Measurements from ENCODE around the gene SLC38A10. TPM values are rescaled to one million over a fixed set of nuclear protein-coding genes. Genes with fewer than 3 reads are reported as not detected.
A peak's percentile ranks its signal among the peaks of the same experiment; 100 is the strongest.

Gene SLC38A10
- total and polyA plus RNA-seq, 2 of the 13 experiments (the other 11 are each of a cell fraction or from before 2014, with no cell fraction given) = 23.4 to 55.8 TPM

DNA sequence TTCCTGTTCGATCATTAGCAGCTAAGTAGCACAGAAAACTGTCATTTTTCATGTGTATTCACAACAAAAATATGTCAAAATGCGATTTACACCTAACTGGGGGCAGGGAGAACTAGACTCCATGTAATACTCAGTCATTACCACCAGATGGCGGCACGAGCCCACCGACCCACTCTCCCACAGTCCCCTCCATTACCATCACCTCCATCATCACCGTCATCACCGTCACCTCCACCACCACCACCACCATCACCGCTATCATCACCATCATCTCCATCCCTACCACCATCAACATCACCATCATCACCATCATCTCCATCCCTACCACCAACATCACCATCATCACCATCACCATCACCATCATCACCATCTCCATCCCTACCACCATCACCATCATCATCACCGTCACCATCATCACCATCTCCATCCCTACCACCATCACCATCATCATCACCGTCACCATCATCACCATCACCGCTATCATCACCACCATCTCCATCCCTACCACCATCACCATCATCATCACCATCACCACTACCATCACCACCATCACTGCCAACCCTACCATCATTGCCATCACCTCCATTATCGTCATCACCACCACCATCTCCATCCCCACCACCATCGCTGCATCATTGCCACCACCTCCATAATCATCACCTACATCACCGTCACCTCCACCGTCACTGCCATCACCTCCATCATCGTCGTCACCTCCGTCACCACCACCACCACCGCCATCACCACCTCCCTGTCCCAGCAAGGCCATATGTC is 41.6 kb downstream of the SLC38A10 start (continued):
- TF ChIP-seq, protein P1, sequence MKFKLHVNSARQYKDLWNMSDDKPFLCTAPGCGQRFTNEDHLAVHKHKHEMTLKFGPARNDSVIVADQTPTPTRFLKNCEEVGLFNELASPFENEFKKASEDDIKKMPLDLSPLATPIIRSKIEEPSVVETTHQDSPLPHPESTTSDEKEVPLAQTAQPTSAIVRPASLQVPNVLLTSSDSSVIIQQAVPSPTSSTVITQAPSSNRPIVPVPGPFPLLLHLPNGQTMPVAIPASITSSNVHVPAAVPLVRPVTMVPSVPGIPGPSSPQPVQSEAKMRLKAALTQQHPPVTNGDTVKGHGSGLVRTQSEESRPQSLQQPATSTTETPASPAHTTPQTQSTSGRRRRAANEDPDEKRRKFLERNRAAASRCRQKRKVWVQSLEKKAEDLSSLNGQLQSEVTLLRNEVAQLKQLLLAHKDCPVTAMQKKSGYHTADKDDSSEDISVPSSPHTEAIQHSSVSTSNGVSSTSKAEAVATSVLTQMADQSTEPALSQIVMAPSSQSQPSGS (CRISPR knock-in tag; IDR thresholded peaks at IDR 0.05) = no peak
- TF ChIP-seq NBN (conservative IDR thresholded peaks at IDR 0.05) = 0 out of 2 replicates have a peak, but pooled peaks have one; percentile 42
- TF ChIP-seq, protein P2, sequence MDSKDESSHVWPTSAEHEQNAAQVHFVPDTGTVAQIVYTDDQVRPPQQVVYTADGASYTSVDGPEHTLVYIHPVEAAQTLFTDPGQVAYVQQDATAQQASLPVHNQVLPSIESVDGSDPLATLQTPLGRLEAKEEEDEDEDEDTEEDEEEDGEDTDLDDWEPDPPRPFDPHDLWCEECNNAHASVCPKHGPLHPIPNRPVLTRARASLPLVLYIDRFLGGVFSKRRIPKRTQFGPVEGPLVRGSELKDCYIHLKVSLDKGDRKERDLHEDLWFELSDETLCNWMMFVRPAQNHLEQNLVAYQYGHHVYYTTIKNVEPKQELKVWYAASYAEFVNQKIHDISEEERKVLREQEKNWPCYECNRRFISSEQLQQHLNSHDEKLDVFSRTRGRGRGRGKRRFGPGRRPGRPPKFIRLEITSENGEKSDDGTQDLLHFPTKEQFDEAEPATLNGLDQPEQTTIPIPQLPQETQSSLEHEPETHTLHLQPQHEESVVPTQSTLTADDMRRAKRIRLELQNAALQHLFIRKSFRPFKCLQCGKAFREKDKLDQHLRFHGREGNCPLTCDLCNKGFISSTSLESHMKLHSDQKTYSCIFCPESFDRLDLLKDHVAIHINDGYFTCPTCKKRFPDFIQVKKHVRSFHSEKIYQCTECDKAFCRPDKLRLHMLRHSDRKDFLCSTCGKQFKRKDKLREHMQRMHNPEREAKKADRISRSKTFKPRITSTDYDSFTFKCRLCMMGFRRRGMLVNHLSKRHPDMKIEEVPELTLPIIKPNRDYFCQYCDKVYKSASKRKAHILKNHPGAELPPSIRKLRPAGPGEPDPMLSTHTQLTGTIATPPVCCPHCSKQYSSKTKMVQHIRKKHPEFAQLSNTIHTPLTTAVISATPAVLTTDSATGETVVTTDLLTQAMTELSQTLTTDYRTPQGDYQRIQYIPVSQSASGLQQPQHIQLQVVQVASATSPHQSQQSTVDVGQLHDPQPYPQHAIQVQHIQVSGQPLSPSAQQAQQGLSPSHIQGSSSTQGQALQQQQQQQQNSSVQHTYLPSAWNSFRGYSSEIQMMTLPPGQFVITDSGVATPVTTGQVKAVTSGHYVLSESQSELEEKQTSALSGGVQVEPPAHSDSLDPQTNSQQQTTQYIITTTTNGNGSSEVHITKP (CRISPR knock-in tag; IDR thresholded peaks at IDR 0.05; ENCODE audit: low read depth) = no peak
- TF ChIP-seq LCORL (IDR thresholded peaks at IDR 0.05) = peak; percentile 24; the same call in 1 of the 2 replicates
- TF ChIP-seq LCORL (CRISPR knock-in tag; IDR thresholded peaks at IDR 0.05) = no peak
- TF ChIP-seq SP2 (CRISPR knock-in tag; IDR thresholded peaks at IDR 0.05) = peak; percentile 51; the same call in 1 of the 2 replicates
- TF ChIP-seq, protein P3, sequence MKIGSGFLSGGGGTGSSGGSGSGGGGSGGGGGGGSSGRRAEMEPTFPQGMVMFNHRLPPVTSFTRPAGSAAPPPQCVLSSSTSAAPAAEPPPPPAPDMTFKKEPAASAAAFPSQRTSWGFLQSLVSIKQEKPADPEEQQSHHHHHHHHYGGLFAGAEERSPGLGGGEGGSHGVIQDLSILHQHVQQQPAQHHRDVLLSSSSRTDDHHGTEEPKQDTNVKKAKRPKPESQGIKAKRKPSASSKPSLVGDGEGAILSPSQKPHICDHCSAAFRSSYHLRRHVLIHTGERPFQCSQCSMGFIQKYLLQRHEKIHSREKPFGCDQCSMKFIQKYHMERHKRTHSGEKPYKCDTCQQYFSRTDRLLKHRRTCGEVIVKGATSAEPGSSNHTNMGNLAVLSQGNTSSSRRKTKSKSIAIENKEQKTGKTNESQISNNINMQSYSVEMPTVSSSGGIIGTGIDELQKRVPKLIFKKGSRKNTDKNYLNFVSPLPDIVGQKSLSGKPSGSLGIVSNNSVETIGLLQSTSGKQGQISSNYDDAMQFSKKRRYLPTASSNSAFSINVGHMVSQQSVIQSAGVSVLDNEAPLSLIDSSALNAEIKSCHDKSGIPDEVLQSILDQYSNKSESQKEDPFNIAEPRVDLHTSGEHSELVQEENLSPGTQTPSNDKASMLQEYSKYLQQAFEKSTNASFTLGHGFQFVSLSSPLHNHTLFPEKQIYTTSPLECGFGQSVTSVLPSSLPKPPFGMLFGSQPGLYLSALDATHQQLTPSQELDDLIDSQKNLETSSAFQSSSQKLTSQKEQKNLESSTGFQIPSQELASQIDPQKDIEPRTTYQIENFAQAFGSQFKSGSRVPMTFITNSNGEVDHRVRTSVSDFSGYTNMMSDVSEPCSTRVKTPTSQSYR (CRISPR knock-in tag; IDR thresholded peaks at IDR 0.05; ENCODE audit: borderline replicate concordance) = 0 out of 2 replicates have a peak, but pooled peaks have one; percentile 9
- TF ChIP-seq JUNB (CRISPR knock-in tag; IDR thresholded peaks at IDR 0.05; ENCODE audit: borderline replicate concordance) = peak; percentile 61
- peak; percentile 99 for TF ChIP-seq ZKSCAN5 (CRISPR knock-in tag; IDR thresholded peaks at IDR 0.05)
- TF ChIP-seq CREB1 (IDR thresholded peaks at IDR 0.05) = peak; percentile 92
- TF ChIP-seq CREB1 (CRISPR knock-in tag; IDR thresholded peaks at IDR 0.05) = no peak
- TF ChIP-seq ZFX (CRISPR knock-in tag; IDR thresholded peaks at IDR 0.05; ENCODE audit: low read depth) = peak; percentile 20; the same call in 1 of the 2 replicates
- no peak for TF ChIP-seq MTA3 (CRISPR knock-in tag; IDR thresholded peaks at IDR 0.05)
- no peak for TF ChIP-seq ZNF850 (CRISPR knock-in tag; conservative IDR thresholded peaks at IDR 0.05)
- peak; percentile 24; the same call in 1 of the 2 replicates for TF ChIP-seq ZBTB38 (CRISPR knock-in tag; IDR thresholded peaks at IDR 0.05)
- 0 out of 2 replicates have a peak, but pooled peaks have one; percentile 12 for TF ChIP-seq ZBTB7A (CRISPR knock-in tag; IDR thresholded peaks at IDR 0.05)
- no peak for TF ChIP-seq SRF (IDR thresholded peaks at IDR 0.05; ENCODE audit: low read depth, low read length)
- no peak for TF ChIP-seq TCF7L2 (IDR thresholded peaks at IDR 0.05; ENCODE audit: low read depth, low read length)
- TF ChIP-seq CHCHD3 (CRISPR knock-in tag; IDR thresholded peaks at IDR 0.05) = 0 out of 2 replicates have a peak, but pooled peaks have one; percentile 52
- peak; percentile 73; the same call in 1 of the 2 replicates for TF ChIP-seq SALL2 (CRISPR knock-in tag; IDR thresholded peaks at IDR 0.05)

Measured in HepG2 (cell line).